Endodermal cell (in vitro differentiated cells): ENCODE measurements around the gene GINS1. TPM values are rescaled to one million over a fixed set of nuclear protein-coding genes. Genes with fewer than 3 reads are reported as not detected.

ENCODE experiments used
- DNase-seq: peaks from one replicate; pipeline ENCODE4 v3.0.0-alpha.2; 2017
- H3K27ac ChIP-seq: 2 replicates; pipeline ENCODE4 v1.5.1; 2013; ENCODE audit warnings: mild to moderate bottlenecking, low read depth, low read length, moderate library complexity
- H3K27me3 ChIP-seq: 2 replicates; pipeline ENCODE4 v1.6.1; 2013; ENCODE audit warnings: mild to moderate bottlenecking, low read length, moderate library complexity; ENCODE audit not compliant: insufficient read depth, control insufficient read depth, poor library complexity, severe bottlenecking
- H3K36me3 ChIP-seq: 2 replicates; pipeline ENCODE4 v1.7.0; 2013; ENCODE audit warnings: mild to moderate bottlenecking, low read length, moderate library complexity; ENCODE audit not compliant: control insufficient read depth, insufficient read depth
- H3K4me1 ChIP-seq: one replicate; pipeline ENCODE4 v1.7.0; 2013; ENCODE audit warnings: low read length; ENCODE audit not compliant: control insufficient read depth, insufficient read depth
- H3K4me3 ChIP-seq: 2 replicates; pipeline ENCODE4 v1.5.1; 2013; ENCODE audit warnings: mild to moderate bottlenecking, low read length, moderate library complexity
- H3K9ac ChIP-seq: 2 replicates; pipeline ENCODE4 v1.6.1; 2013; ENCODE audit warnings: mild to moderate bottlenecking, low read length, moderate library complexity; ENCODE audit not compliant: poor library complexity, severe bottlenecking; ENCODE audit errors: extremely low read depth
- H3K9me3 ChIP-seq: 2 replicates; pipeline ENCODE4 v1.6.1; 2013; ENCODE audit warnings: mild to moderate bottlenecking, low read length, moderate library complexity; ENCODE audit not compliant: control insufficient read depth
- H3K27ac Mint-ChIP-seq: 2 replicates; pipeline ENCODE4 v1.8.0; 2020; ENCODE audit warnings: mixed read lengths
- H3K27me3 Mint-ChIP-seq: 2 replicates; pipeline ENCODE4 v1.8.0; 2021; ENCODE audit warnings: mild to moderate bottlenecking, mixed read lengths; ENCODE audit not compliant: insufficient read depth
- H3K36me3 Mint-ChIP-seq: 2 replicates; pipeline ENCODE4 v1.8.0; 2020; ENCODE audit warnings: low read depth, mixed read lengths
- H3K4me1 Mint-ChIP-seq: 2 replicates; pipeline ENCODE4 v1.8.0; 2020; ENCODE audit warnings: mixed read lengths
- H3K4me3 Mint-ChIP-seq: 2 replicates; pipeline ENCODE4 v1.8.0; 2020; ENCODE audit warnings: mild to moderate bottlenecking, moderate library complexity, mixed read lengths
- H3K9me3 Mint-ChIP-seq: 2 replicates; pipeline ENCODE4 v1.8.0; 2020; ENCODE audit warnings: mild to moderate bottlenecking, mixed read lengths
- WGBS, 2 experiments: methylation state at CpG; one replicate each; pipeline versions ENCODE4 v1.1.5 to v1.1.7; 2013; ENCODE audit warnings: missing lambda C conversion rate in 2 of 2, mixed read lengths in 1 of 2; ENCODE audit not compliant: insufficient coverage in 1 of 2, insufficient read length in 1 of 2; 5-methylcytosine and 5-hydroxymethylcytosine counted together
- total RNA-seq, 2 donors: library from RNA; stranded (reverse); fragmentation: NEBNext Ultra II Directional in 1 of 2; extraction: Animal tissue kit (Norgen Biotek cat#: 25700) in 1 of 2; gene quantifications; 2 replicates in 1 of 2; 3 replicates in 1 of 2; pipeline ENCODE4 v1.2.1, GENCODE V29; 2021
- TF ChIP-seq, protein P1 (sequence below): fragments of 200-600 bp; sonication (generic); conservative IDR thresholded peaks from 2 replicates; pipeline ENCODE4 v1.5.0; 2021; ENCODE audit warnings: antibody characterized with exemption, mild to moderate bottlenecking

GINS1 gene
- total RNA-seq, 2 donors from 2014 or later, result 40.2 to 48.6 TPM

DNA sequence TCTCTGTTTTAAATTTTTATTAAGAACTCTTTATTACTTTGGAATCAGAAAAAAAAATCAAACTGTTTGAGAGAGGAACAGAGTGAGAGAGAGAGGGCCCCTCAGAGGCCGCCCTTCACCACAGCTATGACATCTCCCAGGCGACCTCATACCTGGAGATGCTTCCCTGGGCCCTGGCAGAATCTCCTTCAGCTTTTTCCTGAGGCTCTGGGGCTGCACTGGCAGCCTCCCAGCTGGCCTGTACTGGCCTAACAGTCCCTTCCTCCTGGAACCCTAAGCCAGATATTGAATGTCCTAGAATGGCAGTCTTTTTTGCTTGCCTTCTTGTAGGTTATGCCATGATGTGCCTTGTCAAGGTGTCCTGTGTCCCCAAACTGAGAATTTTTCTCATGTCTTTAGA lies 30.6 kb upstream of the GINS1 start:
- Histone ChIP-seq H3K27ac (no peak overlapping the region), H3K9me3 (peaks cover 12% of the 10 kb centered on the region), H3K9ac (no peak overlapping the region), H3K4me3 (no peak overlapping the region), H3K36me3 (peaks cover 24% of the 10 kb centered on the region), H3K4me1 (no peaks in the 10 kb centered on the region), H3K27me3 (no peaks in the 10 kb centered on the region)
- no peak overlapping the region for H3K27ac Mint-ChIP-seq
- H3K9me3 Mint-ChIP-seq, result peaks cover 9% of the 10 kb centered on the region
- DNase-seq, result no peak
- H3K4me3 Mint-ChIP-seq, result no peak overlapping the region
- peaks cover 10% of the 10 kb centered on the region for H3K4me1 Mint-ChIP-seq
- peaks cover 27% of the 10 kb centered on the region for H3K36me3 Mint-ChIP-seq
- TF ChIP-seq, protein P1, sequence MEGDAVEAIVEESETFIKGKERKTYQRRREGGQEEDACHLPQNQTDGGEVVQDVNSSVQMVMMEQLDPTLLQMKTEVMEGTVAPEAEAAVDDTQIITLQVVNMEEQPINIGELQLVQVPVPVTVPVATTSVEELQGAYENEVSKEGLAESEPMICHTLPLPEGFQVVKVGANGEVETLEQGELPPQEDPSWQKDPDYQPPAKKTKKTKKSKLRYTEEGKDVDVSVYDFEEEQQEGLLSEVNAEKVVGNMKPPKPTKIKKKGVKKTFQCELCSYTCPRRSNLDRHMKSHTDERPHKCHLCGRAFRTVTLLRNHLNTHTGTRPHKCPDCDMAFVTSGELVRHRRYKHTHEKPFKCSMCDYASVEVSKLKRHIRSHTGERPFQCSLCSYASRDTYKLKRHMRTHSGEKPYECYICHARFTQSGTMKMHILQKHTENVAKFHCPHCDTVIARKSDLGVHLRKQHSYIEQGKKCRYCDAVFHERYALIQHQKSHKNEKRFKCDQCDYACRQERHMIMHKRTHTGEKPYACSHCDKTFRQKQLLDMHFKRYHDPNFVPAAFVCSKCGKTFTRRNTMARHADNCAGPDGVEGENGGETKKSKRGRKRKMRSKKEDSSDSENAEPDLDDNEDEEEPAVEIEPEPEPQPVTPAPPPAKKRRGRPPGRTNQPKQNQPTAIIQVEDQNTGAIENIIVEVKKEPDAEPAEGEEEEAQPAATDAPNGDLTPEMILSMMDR, result no peak
- WGBS, 2 experiments, result 94 to 95% methylated on average over 2 of the region's 2 CpGs
- no peaks in the 10 kb centered on the region for H3K27me3 Mint-ChIP-seq

DNA sequence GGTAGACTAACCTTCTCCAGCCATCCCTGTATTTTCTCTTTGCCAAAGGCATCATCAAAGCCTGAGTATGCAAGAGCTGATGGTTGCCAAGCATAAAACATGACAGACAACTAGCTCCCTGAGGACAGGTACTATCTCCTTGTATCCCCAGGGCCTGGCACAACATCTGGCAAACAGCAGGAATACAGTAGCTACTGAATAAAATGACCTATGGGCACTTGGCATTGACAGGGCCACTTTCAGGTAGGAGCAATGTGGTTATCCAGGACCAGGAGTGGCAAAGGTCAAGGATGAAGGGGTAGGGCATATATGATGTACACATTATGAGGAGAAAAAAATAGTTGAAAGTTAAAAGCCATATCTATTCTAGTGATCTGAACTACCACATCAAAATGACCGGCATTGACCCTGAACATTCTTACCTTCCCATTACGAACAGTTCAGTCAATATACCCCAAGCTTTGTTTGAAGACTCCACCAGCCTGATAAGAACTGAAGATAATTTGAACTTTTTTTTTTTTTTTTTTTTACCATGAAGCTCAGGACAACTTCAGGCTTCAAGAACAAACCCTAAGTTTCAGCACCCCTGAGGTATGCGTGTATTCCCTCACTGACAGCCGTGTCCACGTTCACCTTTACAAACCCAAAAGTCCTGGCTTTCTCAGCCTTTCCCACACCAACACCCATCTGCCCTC lies 29.1 kb upstream of the GINS1 start:
- Mint-ChIP-seq H3K36me3 (peaks cover 30% of the 10 kb centered on the region), H3K4me1 (peaks cover 10% of the 10 kb centered on the region), H3K4me3 (no peak overlapping the region), H3K9me3 (peaks cover 2% of the 10 kb centered on the region), H3K27ac (no peak overlapping the region), H3K27me3 (no peaks in the 10 kb centered on the region)
- Histone ChIP-seq H3K27me3 (no peaks in the 10 kb centered on the region), H3K36me3 (peaks cover 26% of the 10 kb centered on the region), H3K4me1 (no peaks in the 10 kb centered on the region), H3K27ac (no peak overlapping the region), H3K9ac (no peak overlapping the region), H3K4me3 (no peak overlapping the region), H3K9me3 (peaks cover 4% of the 10 kb centered on the region)
- TF ChIP-seq, protein P1, result no peak
- DNase-seq, result peak; percentile 17
- WGBS, 2 experiments, result 98 to 100% methylated on average over 4 to 5 of the region's 5 CpGs

DNA sequence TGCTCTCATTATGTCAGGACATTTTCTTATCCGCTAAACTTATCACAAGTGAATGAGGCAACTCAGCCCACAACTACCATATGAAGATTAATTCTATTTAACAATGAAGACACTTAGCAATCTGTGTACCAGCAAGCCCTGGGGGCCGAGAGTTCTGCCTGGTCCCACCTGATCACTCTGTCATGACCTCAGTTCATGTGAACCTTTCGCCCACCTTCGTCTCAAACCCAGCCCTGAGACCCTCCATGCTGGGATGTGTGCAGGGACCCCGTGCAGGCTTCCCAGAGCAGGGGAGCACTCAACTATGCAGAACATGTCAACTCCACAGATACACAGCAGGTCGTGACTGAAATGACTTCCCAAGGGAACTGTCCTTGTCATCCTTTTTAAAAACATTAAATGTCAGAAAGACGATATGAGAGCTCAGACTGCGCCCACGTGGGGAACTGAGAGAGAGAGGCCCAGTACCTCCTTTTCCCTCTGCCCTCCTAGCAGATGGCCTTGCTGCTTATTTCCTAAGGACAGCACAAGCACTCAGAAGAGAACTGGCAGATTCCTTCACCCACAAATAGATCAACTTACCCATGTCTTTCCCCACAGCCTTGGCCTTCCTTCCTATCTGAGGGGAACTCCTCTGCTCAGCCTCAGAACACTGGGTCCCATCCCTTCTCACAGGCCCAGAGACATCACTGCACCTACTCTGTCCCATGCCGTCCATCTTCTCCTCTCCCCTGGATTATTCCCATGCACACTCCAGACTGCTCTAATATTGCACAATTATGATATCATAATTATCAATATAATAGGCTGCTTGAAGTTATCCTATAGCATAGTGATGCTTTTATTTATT lies 28.4 kb upstream of the GINS1 start:
- Mint-ChIP-seq H3K27ac (no peak overlapping the region), H3K4me3 (no peak overlapping the region), H3K27me3 (no peaks in the 10 kb centered on the region), H3K9me3 (peaks cover 2% of the 10 kb centered on the region), H3K36me3 (peaks cover 23% of the 10 kb centered on the region), H3K4me1 (peaks cover 10% of the 10 kb centered on the region)
- 93 to 96% methylated on average over 6 to 10 of the region's 10 CpGs for WGBS, 2 experiments
- H3K27ac ChIP-seq, result no peak overlapping the region
- H3K9me3 ChIP-seq, result peaks cover 4% of the 10 kb centered on the region
- H3K27me3 ChIP-seq, result no peaks in the 10 kb centered on the region
- DNase-seq, result no peak
- no peak overlapping the region for H3K9ac ChIP-seq
- no peak overlapping the region for H3K4me3 ChIP-seq
- TF ChIP-seq, protein P1, result no peak
- no peaks in the 10 kb centered on the region for H3K4me1 ChIP-seq
- H3K36me3 ChIP-seq, result peaks cover 19% of the 10 kb centered on the region
